AG09309 (cell line): Measurements from ENCODE around the gene TGM3.

Experiments used
- DNase-seq: peaks from one replicate; pipeline ENCODE4 v3.0.0-alpha.2; 2010; ENCODE audit warnings: low read depth
- H3K4me3 ChIP-seq: 2 replicates; pipeline ENCODE4 v1.5.1; 2011; ENCODE audit warnings: mild to moderate bottlenecking, low read depth, low read length, moderate library complexity; ENCODE audit not compliant: control insufficient read depth
- CTCF ChIP-seq: IDR thresholded peaks from 2 replicates; pipeline ENCODE4 v1.5.1; 2011; ENCODE audit warnings: mild to moderate bottlenecking, low read depth, low read length, inconsistent platforms; ENCODE audit not compliant: insufficient read depth, control insufficient read depth; ENCODE audit errors: missing control alignments

Gene TGM3

GRCh38 chr20:2323051-2323450 lies 27.2 kb downstream of the TGM3 start:
- no peak overlapping the region for H3K4me3 ChIP-seq
- no peak for DNase-seq
- no peak for TF ChIP-seq CTCF

- no peak for TF ChIP-seq CTCF
- H3K4me3 ChIP-seq, result no peak overlapping the region
- no peak for DNase-seq
Observed at GRCh38 chr20:2326046-2326445, 30.2 kb downstream of the TGM3 start.

- no peak for DNase-seq
- H3K4me3 ChIP-seq, result no peak overlapping the region
- no peak for TF ChIP-seq CTCF
Observed at GRCh38 chr20:2327620-2328555, 32.1 kb downstream of the TGM3 start.

- no peak for DNase-seq
- TF ChIP-seq CTCF, result no peak
- H3K4me3 ChIP-seq, result no peak overlapping the region
Observed at GRCh38 chr20:2329286-2329685, 33.5 kb downstream of the TGM3 start.

GRCh38 chr20:2330090-2330695 lies 34.4 kb downstream of the TGM3 start:
- peak; percentile 5 for DNase-seq
- TF ChIP-seq CTCF, result no peak
- H3K4me3 ChIP-seq, result no peak overlapping the region

GRCh38 chr20:2331106-2331505 lies 35.3 kb downstream of the TGM3 start:
- H3K4me3 ChIP-seq, result no peak overlapping the region
- no peak for TF ChIP-seq CTCF
- DNase-seq, result no peak
